ENCODE measurements around the gene KRCC1. TPM values are rescaled to one million over a fixed set of nuclear protein-coding genes. Genes with fewer than 3 reads are reported as not detected.
A peak's percentile ranks its signal among the peaks of the same experiment; 100 is the strongest.
"Not testable (repeated sequence)": the region's sequence is repeated elsewhere in the genome, so short reads cannot be mapped to it uniquely, and the experiment has no call there.

The KRCC1 gene
- total RNA-seq, 2 donors from 2014 or later = 7.8 to 10.6 TPM

- H3K9me3 ChIP-seq (ENCODE audit: control insufficient read depth, low read length, poor library complexity, severe bottlenecking); DNase-seq; ATAC-seq; H3K27me3 Mint-ChIP-seq; H3K36me3 Mint-ChIP-seq (ENCODE audit: low read depth): not testable (repeated sequence)
- H3K4me3 Mint-ChIP-seq = peak overlapping the region; percentile 98
- H3K27ac Mint-ChIP-seq = peak overlapping the region; percentile 99
- H3K4me1 Mint-ChIP-seq = peaks cover 17% of the 10 kb centered on the region
These were observed 37.3 kb downstream of the KRCC1 start for GRCh38 chr2:88018077-88018805.

- H3K9me3 ChIP-seq (ENCODE audit: control insufficient read depth, low read length, poor library complexity, severe bottlenecking); ATAC-seq; DNase-seq; H3K27me3 Mint-ChIP-seq; H3K36me3 Mint-ChIP-seq (ENCODE audit: low read depth): not testable (repeated sequence)
- Mint-ChIP-seq H3K27ac (peak overlapping the region; percentile 99), H3K4me3 (peak overlapping the region; percentile 98), H3K4me1 (peaks cover 17% of the 10 kb centered on the region)
These were observed 37.9 kb downstream of the KRCC1 start for GRCh38 chr2:88017780-88018038.

DNA sequence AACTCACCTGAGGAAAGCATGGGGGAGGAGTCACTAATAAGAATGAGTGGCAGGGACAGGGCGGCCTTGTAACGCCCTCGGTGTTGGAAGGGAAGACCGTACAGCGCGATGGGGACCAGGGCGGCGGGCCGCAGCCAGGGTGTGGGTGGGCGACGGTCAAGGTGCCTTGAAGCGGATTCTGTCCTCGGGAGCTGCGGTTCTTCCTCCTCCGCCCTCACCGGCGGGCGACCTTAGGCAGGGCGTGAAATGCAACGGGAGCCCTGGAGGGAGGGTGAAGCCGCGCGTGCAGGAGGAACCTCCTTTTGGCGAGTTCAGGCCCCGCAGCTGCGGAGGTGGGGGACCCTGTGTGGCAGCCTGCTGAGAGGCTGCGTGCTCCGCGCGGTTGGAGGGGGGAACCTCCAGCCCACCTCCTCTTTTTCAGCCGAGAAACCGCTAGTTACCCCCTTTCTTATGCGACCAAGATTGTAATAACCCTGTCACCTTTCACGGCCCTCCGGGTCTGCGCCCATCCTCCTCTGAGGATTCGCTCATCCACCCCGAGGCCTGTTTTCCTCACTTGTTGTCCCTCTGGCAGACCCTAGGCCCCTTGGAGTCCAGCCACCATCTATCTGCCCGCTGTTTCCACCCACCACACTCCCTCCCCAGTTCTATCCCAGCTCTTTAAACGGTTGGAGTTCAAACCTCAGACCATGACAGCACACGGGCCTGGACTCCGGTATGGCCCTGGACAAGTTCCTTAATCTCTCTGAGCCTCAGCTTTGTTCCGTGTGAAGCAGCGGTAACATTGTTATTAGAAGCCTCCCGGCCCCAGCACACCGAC lies 38.4 kb downstream of the KRCC1 start:
- Mint-ChIP-seq H3K4me3 (peak overlapping the region; percentile 98), H3K27ac (peak overlapping the region; percentile 99), H3K36me3 (ENCODE audit: low read depth) (peaks cover 2% of the 10 kb centered on the region), H3K4me1 (peaks cover 17% of the 10 kb centered on the region), H3K27me3 (no peaks in the 10 kb centered on the region)
- peak in 1 of 3 donors; percentile 44 for DNase-seq
- ATAC-seq = peak; percentile 76
- H3K9me3 ChIP-seq (ENCODE audit: control insufficient read depth, low read length, poor library complexity, severe bottlenecking) = no peaks in the 10 kb centered on the region

- Mint-ChIP-seq H3K27ac (peak within 1 kb of the TSS; percentile 99), H3K27me3 (no peaks in the 10 kb centered on the region), H3K4me3 (peak within 1 kb of the TSS; percentile 98), H3K4me1 (peaks cover 17% of the 10 kb centered on the region), H3K36me3 (ENCODE audit: low read depth) (peaks cover 2% of the 10 kb centered on the region)
- DNase-seq (peak; percentile 57 to 73 (median 67)), ATAC-seq (peak; percentile 85)
- no peaks in the 10 kb centered on the region for H3K9me3 ChIP-seq (ENCODE audit: control insufficient read depth, low read length, poor library complexity, severe bottlenecking)
These were observed 39.3 kb downstream of the KRCC1 start, which contains the start of gene RNU2-63P for GRCh38 chr2:88016086-88016959. RNU2-63P (minus strand) TSS chr2:88016547.

DNA sequence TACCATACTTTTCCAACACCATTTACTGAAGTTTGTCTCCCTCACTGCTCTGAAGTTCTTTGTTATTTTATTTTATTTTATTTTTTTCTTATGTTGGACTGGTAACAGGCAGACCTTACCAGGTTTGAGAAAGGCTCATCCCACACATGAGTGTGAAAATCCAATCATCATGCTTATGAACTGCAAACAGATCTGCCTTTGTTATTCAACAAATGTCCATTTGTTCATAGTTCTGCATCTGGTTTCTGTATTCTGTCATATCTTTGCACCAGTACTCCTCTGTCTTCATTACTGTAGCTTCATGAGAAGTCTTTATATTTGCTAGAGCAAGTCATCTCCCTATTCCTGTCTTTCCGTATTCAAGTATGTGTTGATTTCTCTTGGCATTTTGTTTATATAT lies 44.6 kb downstream of the KRCC1 start:
- no peaks in the 10 kb centered on the region for H3K4me1 Mint-ChIP-seq
- no peak overlapping the region for H3K27ac Mint-ChIP-seq
- ATAC-seq (no peak), DNase-seq (no peak)
- H3K9me3 ChIP-seq (ENCODE audit: control insufficient read depth, low read length, poor library complexity, severe bottlenecking) = no peaks in the 10 kb centered on the region
- no peaks in the 10 kb centered on the region for H3K36me3 Mint-ChIP-seq (ENCODE audit: low read depth)
- H3K4me3 Mint-ChIP-seq = no peak overlapping the region
- no peaks in the 10 kb centered on the region for H3K27me3 Mint-ChIP-seq

DNA sequence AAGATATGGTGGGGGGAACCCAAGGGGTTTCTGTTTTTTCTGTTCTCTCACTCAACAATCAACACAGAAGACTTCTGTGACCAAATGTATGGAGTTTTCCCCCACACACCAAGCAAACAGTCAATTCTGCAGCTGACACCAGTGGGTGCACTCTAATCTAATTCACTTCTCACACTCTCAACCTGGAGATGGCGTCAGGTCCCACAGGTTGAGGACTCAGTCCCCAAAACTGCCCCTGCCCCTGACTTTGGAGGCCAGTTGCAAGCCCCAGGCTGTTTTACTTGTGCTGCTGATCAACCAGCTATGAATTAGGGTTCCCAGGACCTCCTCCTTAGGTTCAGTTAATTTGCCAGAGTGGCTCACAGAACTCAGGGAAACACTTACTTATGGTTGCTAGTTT lies 45.4 kb downstream of the KRCC1 start:
- Mint-ChIP-seq H3K4me3 (no peak overlapping the region), H3K27me3 (no peaks in the 10 kb centered on the region), H3K27ac (no peak overlapping the region), H3K36me3 (ENCODE audit: low read depth) (no peaks in the 10 kb centered on the region), H3K4me1 (no peaks in the 10 kb centered on the region)
- DNase-seq (no peak), ATAC-seq (no peak)
- no peaks in the 10 kb centered on the region for H3K9me3 ChIP-seq (ENCODE audit: control insufficient read depth, low read length, poor library complexity, severe bottlenecking)

- Mint-ChIP-seq H3K27ac (no peak overlapping the region), H3K27me3 (no peaks in the 10 kb centered on the region), H3K36me3 (ENCODE audit: low read depth) (no peaks in the 10 kb centered on the region), H3K4me3 (no peak overlapping the region), H3K4me1 (no peaks in the 10 kb centered on the region)
- ATAC-seq (no peak), DNase-seq (no peak)
- no peaks in the 10 kb centered on the region for H3K9me3 ChIP-seq (ENCODE audit: control insufficient read depth, low read length, poor library complexity, severe bottlenecking)
These were observed 48.6 kb downstream of the KRCC1 start for GRCh38 chr2:88006912-88007439.

DNA sequence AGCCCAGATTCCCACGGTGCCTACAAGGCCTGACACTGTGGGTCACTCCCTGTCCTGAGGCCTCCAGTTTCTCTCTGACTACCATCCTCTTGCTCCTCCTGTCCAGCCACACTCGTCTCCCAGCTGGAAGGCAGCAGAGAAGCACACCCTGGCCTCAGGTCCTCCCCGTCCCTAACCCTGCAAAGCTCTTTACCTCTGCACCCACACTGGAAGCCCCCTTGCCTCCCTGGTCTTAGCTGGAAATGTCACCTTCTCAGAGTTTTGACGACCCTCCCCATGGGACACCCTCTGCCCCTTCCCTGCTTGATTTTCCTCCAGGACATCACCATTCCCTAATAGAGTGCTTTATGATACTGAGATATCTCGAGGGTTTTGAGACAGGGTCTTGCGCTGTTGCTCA lies 49.8 kb downstream of the KRCC1 start:
- DNase-seq = no peak
- H3K27ac Mint-ChIP-seq = no peak overlapping the region
- H3K36me3 Mint-ChIP-seq (ENCODE audit: low read depth) = no peaks in the 10 kb centered on the region
- ATAC-seq = no peak
- H3K9me3 ChIP-seq (ENCODE audit: control insufficient read depth, low read length, poor library complexity, severe bottlenecking) = no peaks in the 10 kb centered on the region
- no peaks in the 10 kb centered on the region for H3K27me3 Mint-ChIP-seq
- no peaks in the 10 kb centered on the region for H3K4me1 Mint-ChIP-seq
- no peak overlapping the region for H3K4me3 Mint-ChIP-seq

GRCh38 chr2:88003074-88003755 lies 52.4 kb downstream of the KRCC1 start:
- ATAC-seq (no peak), DNase-seq (no peak)
- H3K27ac Mint-ChIP-seq = no peak overlapping the region
- no peaks in the 10 kb centered on the region for H3K36me3 Mint-ChIP-seq (ENCODE audit: low read depth)
- H3K4me3 Mint-ChIP-seq = no peak overlapping the region
- no peaks in the 10 kb centered on the region for H3K27me3 Mint-ChIP-seq
- no peaks in the 10 kb centered on the region for H3K4me1 Mint-ChIP-seq
- H3K9me3 ChIP-seq (ENCODE audit: control insufficient read depth, low read length, poor library complexity, severe bottlenecking) = no peaks in the 10 kb centered on the region

- H3K9me3 ChIP-seq (ENCODE audit: control insufficient read depth, low read length, poor library complexity, severe bottlenecking) = no peaks in the 10 kb centered on the region
- Mint-ChIP-seq H3K27me3 (no peaks in the 10 kb centered on the region), H3K36me3 (ENCODE audit: low read depth) (no peaks in the 10 kb centered on the region), H3K4me3 (no peak overlapping the region), H3K4me1 (no peaks in the 10 kb centered on the region), H3K27ac (peak overlapping the region; percentile 16)
- no peak for DNase-seq
- no peak for ATAC-seq
These were observed 53.2 kb downstream of the KRCC1 start for GRCh38 chr2:88002359-88002707.

DNA sequence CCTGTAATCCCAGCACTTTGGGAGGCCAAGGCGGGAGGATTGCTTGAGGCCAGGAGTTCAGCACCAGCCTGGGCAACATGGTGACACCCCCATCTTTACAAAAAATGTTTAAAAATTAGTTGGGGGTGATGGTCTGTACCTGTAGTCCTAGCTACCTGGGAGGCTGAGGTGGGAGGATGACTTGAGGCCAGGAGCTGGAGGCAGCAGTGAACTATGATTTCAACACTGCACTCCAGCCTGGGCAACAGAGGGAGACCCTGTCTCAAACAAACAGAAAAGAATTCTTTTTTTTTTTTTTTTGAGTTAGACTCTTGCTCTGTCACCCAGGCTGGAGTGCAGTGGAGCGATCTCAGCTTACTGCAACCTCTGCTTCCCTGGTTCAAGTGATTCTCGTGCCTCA lies 55.1 kb downstream of the KRCC1 start:
- H3K4me3 Mint-ChIP-seq; DNase-seq; H3K27ac Mint-ChIP-seq; H3K27me3 Mint-ChIP-seq; H3K9me3 ChIP-seq (ENCODE audit: control insufficient read depth, low read length, poor library complexity, severe bottlenecking); H3K4me1 Mint-ChIP-seq; ATAC-seq; H3K36me3 Mint-ChIP-seq (ENCODE audit: low read depth): not testable (repeated sequence)

GRCh38 chr2:87996570-87996969 lies 59.0 kb downstream of the KRCC1 start:
- no peak for ATAC-seq
- no peaks in the 10 kb centered on the region for H3K9me3 ChIP-seq (ENCODE audit: control insufficient read depth, low read length, poor library complexity, severe bottlenecking)
- Mint-ChIP-seq H3K4me3 (no peak overlapping the region), H3K27me3 (no peaks in the 10 kb centered on the region), H3K36me3 (ENCODE audit: low read depth) (no peaks in the 10 kb centered on the region), H3K27ac (no peak overlapping the region), H3K4me1 (peaks cover 4% of the 10 kb centered on the region)
- DNase-seq = no peak
